Measurements from ENCODE around the gene SRRM3.
"Not testable (repeated sequence)": the region's sequence is repeated elsewhere in the genome, so short reads cannot be mapped to it uniquely, and the experiment has no call there.

The SRRM3 gene

GRCh38 chr7:76300166-76300731, 98.6 kb downstream of the SRRM3 start:
- no peak for TF ChIP-seq CTCF (IDR thresholded peaks at IDR 0.05; ENCODE audit: low read depth, low read length)

GRCh38 chr7:76301000-76301399, 99.3 kb downstream of the SRRM3 start:
- H3K4me1 ChIP-seq, result no peaks in the 10 kb centered on the region; the same call in 1 of the 2 replicates
- H3K27me3 ChIP-seq, result no peaks in the 10 kb centered on the region
- no peak for DNase-seq
- H3K36me3 ChIP-seq, result peaks cover 5% of the 10 kb centered on the region; the same call in 1 of the 2 replicates
- TF ChIP-seq CTCF (IDR thresholded peaks at IDR 0.05; ENCODE audit: low read depth, low read length), result no peak
- H3K9me3 ChIP-seq, result no peaks in the 10 kb centered on the region
- no peak overlapping the region for H3K4me3 ChIP-seq (ENCODE audit: low read depth, low read length)

More at GRCh38 chr7:76300166-76300731, 98.6 kb downstream of the SRRM3 start:
- no peak for DNase-seq
- Histone ChIP-seq H3K27me3 (no peaks in the 10 kb centered on the region), H3K36me3 (peaks cover 5% of the 10 kb centered on the region; the same call in 1 of the 2 replicates), H3K9me3 (no peaks in the 10 kb centered on the region), H3K4me1 (no peaks in the 10 kb centered on the region; the same call in 1 of the 2 replicates), H3K4me3 (ENCODE audit: low read depth, low read length) (no peak overlapping the region)

- H3K36me3 ChIP-seq, result peaks cover 5% of the 10 kb centered on the region; the same call in 1 of the 2 replicates
- H3K27me3 ChIP-seq, result no peaks in the 10 kb centered on the region
- TF ChIP-seq CTCF (IDR thresholded peaks at IDR 0.05; ENCODE audit: low read depth, low read length), result no peak
- H3K4me1 ChIP-seq, result no peaks in the 10 kb centered on the region; the same call in none of the 2 replicates
- no peaks in the 10 kb centered on the region for H3K9me3 ChIP-seq
- peak; percentile 84 for DNase-seq
- H3K4me3 ChIP-seq (ENCODE audit: low read depth, low read length), result peak within 1 kb of the TSS; percentile 77
Measured at GRCh38 chr7:76302347-76303201, 100.9 kb downstream of the SRRM3 start, which contains the start of gene HSPB1. TSS of gene HSPB1 (plus strand) at chr7:76302673. CDS start at chr7:76302713, 40 bp downstream.

- no peak for TF ChIP-seq CTCF (IDR thresholded peaks at IDR 0.05; ENCODE audit: low read depth, low read length)
- H3K4me1 ChIP-seq, result no peaks in the 10 kb centered on the region; the same call in none of the 2 replicates
Measured at GRCh38 chr7:76303202-76304147, 101.8 kb downstream of the SRRM3 start.

GRCh38 chr7:76304888-76305375, 103.2 kb downstream of the SRRM3 start:
- TF ChIP-seq CTCF (IDR thresholded peaks at IDR 0.05; ENCODE audit: low read depth, low read length), result no peak
- Histone ChIP-seq H3K4me3 (ENCODE audit: low read depth, low read length) (no peak overlapping the region), H3K4me1 (no peaks in the 10 kb centered on the region; the same call in none of the 2 replicates), H3K36me3 (peaks cover 5% of the 10 kb centered on the region; the same call in 1 of the 2 replicates), H3K27me3 (no peaks in the 10 kb centered on the region), H3K9me3 (no peaks in the 10 kb centered on the region)
- no peak for DNase-seq

More at GRCh38 chr7:76303202-76304147, 101.8 kb downstream of the SRRM3 start:
- Histone ChIP-seq H3K27me3 (no peaks in the 10 kb centered on the region), H3K4me3 (ENCODE audit: low read depth, low read length) (peak overlapping the region; percentile 77), H3K36me3 (peaks cover 5% of the 10 kb centered on the region; the same call in 1 of the 2 replicates), H3K9me3 (no peaks in the 10 kb centered on the region)
- peak; percentile 87 for DNase-seq

GRCh38 chr7:76308874-76309273, 107.2 kb downstream of the SRRM3 start:
- H3K9me3 ChIP-seq; H3K27me3 ChIP-seq; H3K36me3 ChIP-seq; DNase-seq; H3K4me3 ChIP-seq (ENCODE audit: low read depth, low read length): not testable (repeated sequence)
- H3K4me1 ChIP-seq, result peaks cover 12% of the 10 kb centered on the region

GRCh38 chr7:76309341-76310101, 107.8 kb downstream of the SRRM3 start:
- not testable (repeated sequence) for DNase-seq; H3K27me3 ChIP-seq; H3K4me3 ChIP-seq (ENCODE audit: low read depth, low read length); H3K9me3 ChIP-seq; H3K36me3 ChIP-seq
- peaks cover 12% of the 10 kb centered on the region for H3K4me1 ChIP-seq
